Bronchial epithelial cell (primary cell): ENCODE measurements around the gene ACOXL. TPM values are rescaled to one million over a fixed set of nuclear protein-coding genes. Genes with fewer than 3 reads are reported as not detected.

Experiments used
- DNase-seq: peaks from one replicate; pipeline ENCODE4 v3.0.0-alpha.2; 2010; ENCODE audit warnings: low read depth
- FAIRE-seq: peaks from 2 replicates; lab custom pipeline; 2011; peaks lifted over from hg19 to GRCh38; lab: Jason Lieb, UNC
- H3K27me3 ChIP-seq: 2 replicates; pipeline ENCODE4 v1.5.1; 2011; ENCODE audit warnings: low read length; ENCODE audit not compliant: control insufficient read depth, insufficient read depth
- H3K36me3 ChIP-seq: 2 replicates; pipeline ENCODE4 v1.5.1; 2011; ENCODE audit warnings: low read length; ENCODE audit not compliant: control insufficient read depth, insufficient read depth
- H3K4me3 ChIP-seq: 2 replicates; pipeline ENCODE4 v1.5.1; 2011; ENCODE audit warnings: mild to moderate bottlenecking, low read depth, low read length, control low read depth
- CTCF ChIP-seq: IDR thresholded peaks from 2 replicates; pipeline ENCODE4 v1.5.1; 2011; ENCODE audit warnings: mild to moderate bottlenecking, moderate library complexity, low read length, control low read depth, inconsistent platforms; ENCODE audit not compliant: insufficient read depth, severe bottlenecking
- total RNA-seq: library from RNA; depleted of rRNA; stranded (reverse); fragments of >200 nt; gene quantifications from 2 replicates; pipeline ENCODE4 v1.2.1, GENCODE V29; 2014

Gene ACOXL
- total RNA-seq, 1 donor from 2014 or later = not detected

DNA sequence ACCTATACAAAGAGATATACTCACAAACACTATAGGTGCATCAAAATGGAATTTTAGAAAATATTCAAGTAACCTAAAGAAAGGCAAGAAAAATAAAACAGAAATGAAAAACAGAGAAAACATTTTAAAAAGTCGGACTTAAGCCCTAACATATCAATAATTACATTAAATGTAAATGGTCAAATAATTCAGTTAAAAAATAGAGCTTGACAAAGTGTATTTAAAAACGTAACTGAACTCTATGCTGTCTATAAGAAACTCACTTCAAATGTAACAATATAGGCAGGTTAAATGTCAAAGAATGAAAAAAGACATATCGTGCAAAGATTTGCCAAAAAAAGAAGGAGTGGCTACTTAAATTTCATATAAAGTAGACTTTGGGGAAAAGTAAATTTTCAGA is 163.9 kb downstream of the ACOXL start:
- no peak overlapping the region for H3K4me3 ChIP-seq
- no peaks in the 10 kb centered on the region for H3K27me3 ChIP-seq
- TF ChIP-seq CTCF = no peak
- no peak for FAIRE-seq
- no peak for DNase-seq
- H3K36me3 ChIP-seq = no peaks in the 10 kb centered on the region

DNA sequence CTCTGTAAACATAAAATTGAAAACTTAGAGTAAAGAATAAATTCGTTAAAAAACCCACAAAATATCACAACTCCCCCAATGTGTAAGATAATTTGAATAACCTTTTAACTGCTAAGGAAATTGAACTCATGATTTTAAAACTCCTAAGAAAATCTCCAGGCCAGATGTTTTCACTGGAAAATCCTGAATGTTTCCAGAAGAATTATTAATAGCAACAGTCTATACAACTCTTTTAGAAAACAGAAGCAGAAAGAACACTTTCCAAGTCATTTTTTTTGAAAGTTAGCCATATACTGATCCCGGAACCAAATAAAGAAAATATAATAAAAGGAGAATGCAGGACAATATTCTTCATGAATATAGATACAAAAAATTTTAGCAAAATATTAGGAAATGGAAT is 165.6 kb downstream of the ACOXL start:
- no peak for TF ChIP-seq CTCF
- FAIRE-seq = no peak
- Histone ChIP-seq H3K36me3 (no peaks in the 10 kb centered on the region), H3K27me3 (no peaks in the 10 kb centered on the region), H3K4me3 (no peak overlapping the region)
- DNase-seq = no peak

DNA sequence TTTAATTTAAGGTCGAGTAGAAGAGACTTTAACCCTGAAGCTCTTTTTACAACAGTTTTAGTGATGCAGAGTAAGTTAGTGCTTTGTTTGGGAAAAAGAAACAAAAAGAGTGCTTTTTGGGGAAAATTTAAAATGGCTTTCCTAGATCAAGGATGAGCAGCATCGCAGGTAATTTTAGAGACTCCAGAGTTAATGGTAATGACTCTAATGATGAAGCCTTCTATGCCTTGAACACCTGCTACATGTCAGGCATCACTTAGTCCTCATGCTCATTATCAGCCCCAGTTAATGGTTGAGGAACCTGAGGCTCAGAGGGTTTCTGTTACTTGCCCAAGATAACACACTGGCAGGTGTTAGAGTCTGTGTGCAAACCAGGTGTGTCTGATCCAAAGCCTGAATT is 167.8 kb downstream of the ACOXL start:
- no peak overlapping the region for H3K4me3 ChIP-seq
- H3K27me3 ChIP-seq = no peaks in the 10 kb centered on the region
- FAIRE-seq (no peak), DNase-seq (no peak)
- H3K36me3 ChIP-seq = no peaks in the 10 kb centered on the region
- TF ChIP-seq CTCF = no peak

GRCh38 chr2:110903548-110903947 is 171.2 kb downstream of the ACOXL start:
- Histone ChIP-seq H3K36me3 (no peaks in the 10 kb centered on the region), H3K4me3 (no peak overlapping the region)
- FAIRE-seq = no peak

DNA sequence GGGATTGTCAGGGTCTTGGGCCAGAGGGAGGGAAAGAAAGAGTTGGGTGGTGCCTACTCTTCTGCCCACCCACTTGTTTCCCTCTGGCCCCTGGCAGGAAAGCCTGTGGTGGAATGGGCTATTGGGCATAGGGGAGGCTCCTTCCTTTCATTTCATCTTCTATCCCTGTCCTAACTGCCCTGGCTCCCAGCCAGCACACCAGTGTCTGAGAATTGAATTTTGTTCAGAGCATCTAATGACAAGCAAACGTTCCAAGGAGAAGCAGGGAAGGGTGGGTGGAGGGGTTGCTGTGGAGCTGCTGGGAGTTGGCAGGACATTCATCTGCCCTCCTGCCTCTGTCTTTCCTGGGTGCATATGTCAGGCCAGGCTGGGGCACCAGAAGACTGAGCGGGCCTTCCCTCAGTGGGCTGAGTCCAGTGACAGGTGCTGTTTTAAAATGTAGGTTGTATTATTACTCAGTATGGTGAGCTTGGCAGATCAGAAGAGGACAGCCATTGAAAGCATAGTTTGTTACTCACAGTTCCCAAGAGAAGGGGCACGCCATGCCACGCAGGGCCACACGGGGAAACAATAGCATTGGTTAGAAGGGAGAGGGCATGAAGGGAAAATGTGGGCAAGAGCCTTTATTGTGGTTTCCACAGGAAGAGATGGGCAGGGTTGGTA is 171.9 kb downstream of the ACOXL start:
- H3K4me3 ChIP-seq = no peak overlapping the region
- H3K27me3 ChIP-seq = no peaks in the 10 kb centered on the region
- TF ChIP-seq CTCF = no peak
- H3K36me3 ChIP-seq = no peaks in the 10 kb centered on the region
- DNase-seq = no peak
- peak; percentile 68 for FAIRE-seq

More at GRCh38 chr2:110903548-110903947, 171.2 kb downstream of the ACOXL start:
- no peak for TF ChIP-seq CTCF
- no peak for DNase-seq
- no peaks in the 10 kb centered on the region for H3K27me3 ChIP-seq

DNA sequence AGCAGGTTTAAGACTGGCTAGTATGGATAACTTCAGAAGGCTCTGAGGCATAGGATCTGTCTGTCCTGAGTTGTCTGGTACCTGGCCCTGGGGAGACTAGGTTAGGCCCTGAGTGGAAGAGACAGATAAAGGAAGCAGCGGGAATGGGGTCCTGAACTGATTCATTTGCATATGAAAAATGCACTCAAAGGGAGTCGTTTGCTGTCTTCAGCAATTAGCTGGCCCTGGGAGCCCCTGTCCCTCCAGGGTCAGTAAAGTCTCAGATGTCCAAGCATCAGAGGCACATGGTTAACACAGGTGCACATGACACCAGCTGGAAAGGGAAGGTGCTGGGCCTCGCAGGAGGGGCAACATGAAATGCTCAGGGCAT is 172.4 kb downstream of the ACOXL start:
- no peak overlapping the region for H3K4me3 ChIP-seq
- no peaks in the 10 kb centered on the region for H3K27me3 ChIP-seq
- no peak for TF ChIP-seq CTCF
- FAIRE-seq (no peak), DNase-seq (no peak)
- no peaks in the 10 kb centered on the region for H3K36me3 ChIP-seq
